ENCODE results near the gene CCDC178.
"Not testable (repeated sequence)": the region's sequence is repeated elsewhere in the genome, so short reads cannot be mapped to it uniquely, and the experiment has no call there.

The CCDC178 gene

GRCh38 chr18:33014060-33014796 lies 426.3 kb downstream of the CCDC178 start:
- DNase-seq (ENCODE audit: low read depth in 2 of 2) = no peak

- no peak for DNase-seq (ENCODE audit: low read depth in 2 of 2)
Observed at GRCh38 chr18:33010149-33010548, 430.4 kb downstream of the CCDC178 start.

GRCh38 chr18:32998921-32999320 lies 441.6 kb downstream of the CCDC178 start:
- DNase-seq (ENCODE audit: low read depth in 2 of 2) = no peak

- DNase-seq (ENCODE audit: low read depth in 2 of 2) = no peak
Observed at GRCh38 chr18:32998285-32998684, 442.2 kb downstream of the CCDC178 start.

GRCh38 chr18:32983721-32984120 lies 456.8 kb downstream of the CCDC178 start:
- no peak for DNase-seq (ENCODE audit: low read depth in 2 of 2)

- DNase-seq (ENCODE audit: low read depth in 2 of 2) = no peak
Observed at GRCh38 chr18:32980896-32981295, 459.6 kb downstream of the CCDC178 start.

- DNase-seq (ENCODE audit: low read depth in 2 of 2) = no peak
Observed at GRCh38 chr18:32975501-32975900, 465.0 kb downstream of the CCDC178 start.

- no peak for DNase-seq (ENCODE audit: low read depth in 2 of 2)
Observed at GRCh38 chr18:32975163-32975436, 465.4 kb downstream of the CCDC178 start.

- no peak for DNase-seq (ENCODE audit: low read depth in 2 of 2)
Observed at GRCh38 chr18:32974421-32975162, 465.9 kb downstream of the CCDC178 start.

GRCh38 chr18:32968248-32968647 lies 472.3 kb downstream of the CCDC178 start:
- no peak for DNase-seq (ENCODE audit: low read depth in 2 of 2)

GRCh38 chr18:32966141-32966540 lies 474.4 kb downstream of the CCDC178 start:
- no peak for DNase-seq (ENCODE audit: low read depth in 2 of 2)

- DNase-seq (ENCODE audit: low read depth in 2 of 2) = no peak
Observed at GRCh38 chr18:32961538-32961937, 479.0 kb downstream of the CCDC178 start.

GRCh38 chr18:32958746-32959145 lies 481.8 kb downstream of the CCDC178 start:
- no peak for DNase-seq (ENCODE audit: low read depth in 2 of 2)

- no peak for DNase-seq (ENCODE audit: low read depth in 2 of 2)
Observed at GRCh38 chr18:32956591-32957315, 483.8 kb downstream of the CCDC178 start.

GRCh38 chr18:32952318-32952717 lies 488.2 kb downstream of the CCDC178 start:
- not testable (repeated sequence) for DNase-seq (ENCODE audit: low read depth in 2 of 2)

GRCh38 chr18:32937597-32937996 lies 502.9 kb downstream of the CCDC178 start:
- DNase-seq (ENCODE audit: low read depth in 2 of 2) = no peak

- DNase-seq (ENCODE audit: low read depth in 2 of 2) = no peak
Observed at GRCh38 chr18:32937066-32937465, 503.5 kb downstream of the CCDC178 start.

- no peak for DNase-seq (ENCODE audit: low read depth in 2 of 2)
Observed at GRCh38 chr18:32934201-32934600, 506.3 kb downstream of the CCDC178 start.

GRCh38 chr18:32930695-32931301 lies 509.7 kb downstream of the CCDC178 start:
- DNase-seq (ENCODE audit: low read depth in 2 of 2) = no peak

- DNase-seq (ENCODE audit: low read depth in 2 of 2) = no peak
Observed at GRCh38 chr18:32929213-32929612, 511.3 kb downstream of the CCDC178 start.

- DNase-seq (ENCODE audit: low read depth in 2 of 2) = no peak
Observed at GRCh38 chr18:32922951-32923430, 517.5 kb downstream of the CCDC178 start.
